ENCODE results near the gene RAB24. TPM values are rescaled to one million over a fixed set of nuclear protein-coding genes. Genes with fewer than 3 reads are reported as not detected.

Gene RAB24
- polyA plus RNA-seq (2011; rRNA removed) (35.4 and 38.8 TPM in 2 replicates), polyA minus RNA-seq (2011; rRNA and poly(A)+ RNA removed) (12.2 and 15.5 TPM in 2 replicates)

DNA sequence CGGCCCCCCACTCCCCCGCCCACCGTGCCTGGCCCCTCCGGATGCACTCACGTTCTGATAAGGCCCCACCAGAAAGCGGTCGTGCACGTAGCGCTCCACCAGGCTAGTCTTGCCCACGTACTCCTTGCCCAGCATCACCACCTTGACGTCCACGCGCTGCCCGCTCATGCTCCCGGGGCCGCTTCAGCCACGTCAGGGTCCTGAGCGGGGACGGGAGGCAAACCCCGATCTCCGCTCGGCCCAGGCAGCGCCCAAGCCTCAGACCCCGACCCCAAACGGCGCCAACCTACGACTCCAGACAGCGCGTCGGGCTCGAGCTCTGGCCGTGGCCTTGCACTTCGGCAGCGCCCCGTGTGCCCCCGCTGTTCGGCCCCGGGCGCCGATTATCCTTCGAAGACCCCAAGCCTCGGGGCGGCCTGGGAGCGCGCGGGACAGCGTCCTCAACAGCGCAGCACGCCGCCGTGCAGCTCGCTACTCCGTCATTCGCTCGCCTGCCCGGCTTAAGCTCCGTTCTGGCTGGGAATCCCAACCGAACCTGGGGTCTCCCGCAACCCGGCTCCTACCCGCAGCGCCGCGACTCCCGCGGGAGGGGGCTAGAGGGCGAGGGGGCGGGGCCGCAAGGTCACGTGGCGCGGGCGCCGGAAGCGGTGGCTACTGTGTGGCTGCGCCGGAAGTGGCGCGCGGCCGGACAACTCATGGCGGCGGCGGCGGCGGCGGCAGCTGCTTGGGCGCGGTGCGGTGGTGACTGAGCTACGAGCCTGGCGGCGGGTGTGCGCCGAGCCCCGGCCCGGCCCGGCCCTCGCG, at the start of gene RAB24, which contains the start of gene PRELID1:
RAB24 (minus strand) TSS at position 599 of the 804 bp plus-strand sequence; CDS start at position 168, 431 bp downstream.
PRELID1 (plus strand) TSS at position 679 of the 804 bp plus-strand sequence. CDS start 187 bp downstream, outside the sequence.
- TF ChIP-seq, protein P1, sequence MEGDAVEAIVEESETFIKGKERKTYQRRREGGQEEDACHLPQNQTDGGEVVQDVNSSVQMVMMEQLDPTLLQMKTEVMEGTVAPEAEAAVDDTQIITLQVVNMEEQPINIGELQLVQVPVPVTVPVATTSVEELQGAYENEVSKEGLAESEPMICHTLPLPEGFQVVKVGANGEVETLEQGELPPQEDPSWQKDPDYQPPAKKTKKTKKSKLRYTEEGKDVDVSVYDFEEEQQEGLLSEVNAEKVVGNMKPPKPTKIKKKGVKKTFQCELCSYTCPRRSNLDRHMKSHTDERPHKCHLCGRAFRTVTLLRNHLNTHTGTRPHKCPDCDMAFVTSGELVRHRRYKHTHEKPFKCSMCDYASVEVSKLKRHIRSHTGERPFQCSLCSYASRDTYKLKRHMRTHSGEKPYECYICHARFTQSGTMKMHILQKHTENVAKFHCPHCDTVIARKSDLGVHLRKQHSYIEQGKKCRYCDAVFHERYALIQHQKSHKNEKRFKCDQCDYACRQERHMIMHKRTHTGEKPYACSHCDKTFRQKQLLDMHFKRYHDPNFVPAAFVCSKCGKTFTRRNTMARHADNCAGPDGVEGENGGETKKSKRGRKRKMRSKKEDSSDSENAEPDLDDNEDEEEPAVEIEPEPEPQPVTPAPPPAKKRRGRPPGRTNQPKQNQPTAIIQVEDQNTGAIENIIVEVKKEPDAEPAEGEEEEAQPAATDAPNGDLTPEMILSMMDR (IDR thresholded peaks at IDR 0.05; ENCODE audit: low read depth, low read length) = peak; percentile 36
- ChIA-PET CTCF (interaction anchor here (1.0 to 4.0 kb wide), 4 partner anchors 10 to 229 kb away, joined by 3 to 33 read pairs (median 4); no protein-coding TSS in a partner anchor), POLR2A (interaction anchor here (0.6 to 1.2 kb wide), 2 partner anchors 9 to 183 kb away, joined by 4 to 7 read pairs; no protein-coding TSS in a partner anchor)
- peak; percentile 46 for DNase-seq (ENCODE audit: low read depth, low spot score)
- no peaks in the 10 kb centered on the region; the same call in 1 of the 2 replicates for H3K9me3 ChIP-seq (ENCODE audit: control insufficient read depth, insufficient read depth, low read length)
- H3K27me3 ChIP-seq (ENCODE audit: control insufficient read depth, insufficient read depth, low read length) = no peaks in the 10 kb centered on the region
- peak within 1 kb of the TSS; percentile 89 for H3K4me3 ChIP-seq (ENCODE audit: low read depth, low read length)
- peak within 1 kb of the TSS; percentile 47 for H3K27ac ChIP-seq (ENCODE audit: low read depth, low read length)

GRCh38 chr5:177353093-177353492, 49.6 kb upstream of the RAB24 start:
- ChIA-PET CTCF (no interaction called here), POLR2A (no interaction called here)
- no peak overlapping the region for H3K4me3 ChIP-seq (ENCODE audit: low read depth, low read length)
- peaks cover 2% of the 10 kb centered on the region for H3K27me3 ChIP-seq (ENCODE audit: control insufficient read depth, insufficient read depth, low read length)
- no peak for DNase-seq (ENCODE audit: low read depth, low spot score)
- H3K9me3 ChIP-seq (ENCODE audit: control insufficient read depth, insufficient read depth, low read length) = no peaks in the 10 kb centered on the region; the same call in 1 of the 2 replicates
- H3K27ac ChIP-seq (ENCODE audit: low read depth, low read length) = no peak overlapping the region
- TF ChIP-seq, protein P1 (IDR thresholded peaks at IDR 0.05; ENCODE audit: low read depth, low read length) = no peak

- H3K27ac ChIP-seq (ENCODE audit: low read depth, low read length) = peak within 1 kb of the TSS; percentile 98
- DNase-seq (ENCODE audit: low read depth, low spot score) = peak; percentile 91
- no peaks in the 10 kb centered on the region for H3K9me3 ChIP-seq (ENCODE audit: control insufficient read depth, insufficient read depth, low read length)
- peaks cover 2% of the 10 kb centered on the region for H3K27me3 ChIP-seq (ENCODE audit: control insufficient read depth, insufficient read depth, low read length)
- peak within 1 kb of the TSS; percentile 100 for H3K4me3 ChIP-seq (ENCODE audit: low read depth, low read length)
- ChIA-PET CTCF (interaction anchor here (0.6 to 3.0 kb wide), 10 partner anchors 9 to 237 kb away, joined by 3 to 10 read pairs (median 4); no protein-coding TSS in a partner anchor), POLR2A (interaction anchor here (0.6 to 1.5 kb wide), 12 partner anchors 8 to 814 kb away, joined by 3 to 7 read pairs (median 4); partner anchors contain the start of genes GRK6 and RNF44)
- TF ChIP-seq, protein P1 (IDR thresholded peaks at IDR 0.05; ENCODE audit: low read depth, low read length) = no peak
Observed at GRCh38 chr5:177351392-177352329, 48.1 kb upstream of the RAB24 start, which contains the start of gene LMAN2. LMAN2 (minus strand) TSS chr5:177351668; CDS start chr5:177351647, 21 bp downstream.

- H3K4me3 ChIP-seq (ENCODE audit: low read depth, low read length) = peak overlapping the region; percentile 100
- DNase-seq (ENCODE audit: low read depth, low spot score) = no peak
- TF ChIP-seq, protein P1 (IDR thresholded peaks at IDR 0.05; ENCODE audit: low read depth, low read length) = no peak
- H3K27ac ChIP-seq (ENCODE audit: low read depth, low read length) = peak overlapping the region; percentile 98
- CTCF ChIA-PET = interaction anchor here (0.9 to 3.0 kb wide), 8 partner anchors 9 to 236 kb away, joined by 3 to 10 read pairs (median 5); no protein-coding TSS in a partner anchor
- POLR2A ChIA-PET = interaction anchor here (1.2 to 1.5 kb wide), 5 partner anchors 30 to 76 kb away, joined by 3 to 6 read pairs (median 5); partner anchors contain the start of gene GRK6
- H3K9me3 ChIP-seq (ENCODE audit: control insufficient read depth, insufficient read depth, low read length) = no peaks in the 10 kb centered on the region
- H3K27me3 ChIP-seq (ENCODE audit: control insufficient read depth, insufficient read depth, low read length) = peaks cover 2% of the 10 kb centered on the region
Observed at GRCh38 chr5:177350776-177351391, 47.4 kb upstream of the RAB24 start.
